Skin epidermis (tissue), 12 donors: Measurements from ENCODE around the gene ARMH4.

ENCODE experiments used
- H3K27ac ChIP-seq, 21 experiments: fragments of 200-600 bp; sonication (generic) in 11 of 21; one replicate each; pipeline ENCODE4 v1.5.0; 2020; ENCODE audit warnings: mild to moderate bottlenecking in 3 of 21, inconsistent platforms in 2 of 21, moderate library complexity in 2 of 21
- H3K4me3 ChIP-seq, 7 experiments: fragments of 200-600 bp; sonication (generic) in 2 of 7; one replicate each; pipeline ENCODE4 v1.5.0; 2020; ENCODE audit warnings: inconsistent platforms in 2 of 7, mild to moderate bottlenecking in 2 of 7, moderate library complexity in 1 of 7

Gene ARMH4

GRCh38 chr14:57981817-57982560, 170.0 kb downstream of the ARMH4 start:
- no peak overlapping the region for H3K27ac ChIP-seq
- H3K4me3 ChIP-seq, result no peak overlapping the region

- no peak overlapping the region for H3K4me3 ChIP-seq
- H3K27ac ChIP-seq, result no peak overlapping the region
Measured at GRCh38 chr14:57979376-57980048, 172.5 kb downstream of the ARMH4 start.

GRCh38 chr14:57976701-57977100, 175.3 kb downstream of the ARMH4 start:
- no peak overlapping the region for H3K27ac ChIP-seq

GRCh38 chr14:57974896-57975295, 177.1 kb downstream of the ARMH4 start:
- H3K4me3 ChIP-seq, result no peak overlapping the region
- H3K27ac ChIP-seq, result no peak overlapping the region

More at GRCh38 chr14:57976701-57977100, 175.3 kb downstream of the ARMH4 start:
- no peak overlapping the region for H3K4me3 ChIP-seq

- H3K4me3 ChIP-seq, result no peak overlapping the region
- no peak overlapping the region for H3K27ac ChIP-seq
Measured at GRCh38 chr14:57970594-57970993, 181.4 kb downstream of the ARMH4 start.

- Histone ChIP-seq H3K27ac (no peak overlapping the region), H3K4me3 (no peak overlapping the region)
Measured at GRCh38 chr14:57970175-57970574, 181.8 kb downstream of the ARMH4 start.

GRCh38 chr14:57963071-57963470, 188.9 kb downstream of the ARMH4 start:
- H3K4me3 ChIP-seq, result no peak overlapping the region
- H3K27ac ChIP-seq, result no peak overlapping the region

GRCh38 chr14:57962325-57963035, 189.5 kb downstream of the ARMH4 start:
- no peak overlapping the region for H3K4me3 ChIP-seq
- H3K27ac ChIP-seq, result no peak overlapping the region

GRCh38 chr14:57961786-57962060, 190.3 kb downstream of the ARMH4 start:
- Histone ChIP-seq H3K4me3 (no peak overlapping the region), H3K27ac (no peak overlapping the region)

GRCh38 chr14:57960946-57961785, 190.8 kb downstream of the ARMH4 start:
- no peak overlapping the region for H3K4me3 ChIP-seq
- H3K27ac ChIP-seq, result no peak overlapping the region

- Histone ChIP-seq H3K27ac (no peak overlapping the region), H3K4me3 (no peak overlapping the region)
Measured at GRCh38 chr14:57957441-57957840, 194.6 kb downstream of the ARMH4 start.
